Colonic mucosa (tissue), 4 donors: ENCODE results near the gene PDK3. TPM values are rescaled to one million over a fixed set of nuclear protein-coding genes. Genes with fewer than 3 reads are reported as not detected.
A peak's percentile ranks its signal among the peaks of the same experiment; 100 is the strongest.

ENCODE experiments used
- DNase-seq: peaks from one replicate; pipeline ENCODE4 v3.0.0-alpha.2; 2020
- H3K27ac ChIP-seq: fragments of 200-600 bp; one replicate; pipeline ENCODE4 v1.8.0; 2021
- H3K27me3 ChIP-seq: fragments of 200-600 bp; one replicate; pipeline ENCODE4 v1.8.0; 2021
- H3K36me3 ChIP-seq: fragments of 200-600 bp; one replicate; pipeline ENCODE4 v1.8.0; 2021
- H3K4me1 ChIP-seq: fragments of 200-600 bp; one replicate; pipeline ENCODE4 v1.8.0; 2021; ENCODE audit warnings: mild to moderate bottlenecking
- H3K4me3 ChIP-seq: fragments of 200-600 bp; one replicate; pipeline ENCODE4 v1.8.0; 2021
- H3K9ac ChIP-seq, 2 donors: one replicate each; pipeline ENCODE4 v1.7.0; 2013; ENCODE audit warnings: control low read depth in 2 of 2, low read depth in 2 of 2, low read length in 2 of 2
- H3K9me3 ChIP-seq: fragments of 200-600 bp; one replicate; pipeline ENCODE4 v1.8.0; 2021
- CTCF ChIP-seq: fragments of 200-600 bp; IDR thresholded peaks from one replicate; pipeline ENCODE4 v1.8.0; 2022; ENCODE audit warnings: antibody characterized with exemption, mild to moderate bottlenecking
- intact Hi-C: fragments of 100-400 bp; cut with DNase I; formaldehyde crosslinking; loops from one replicate; pipeline ENCODE4 v1.14.1; 2022
- total RNA-seq, 2 donors: library from RNA; stranded (reverse); fragmentation: NEBNext Ultra II Directional in 1 of 2; extraction: Animal tissue kit (Norgen Biotek cat#: 25700) in 1 of 2; gene quantifications; one replicate each; pipeline ENCODE4 v1.2.1, GENCODE V29; 2021
- donor health status: healthy.
- donor health status: DM: no; HTN: no; CAD: no.
- donor health status: DM: no; HTN: no; CAD: no.

Gene PDK3
- total RNA-seq, 2 donors from 2014 or later, result 18.5 to 37.7 TPM

GRCh38 chrX:24466025-24466424 lies 939 bp downstream of the PDK3 start:
- H3K36me3 ChIP-seq, result no peaks in the 10 kb centered on the region
- no peak for DNase-seq
- no peak for TF ChIP-seq CTCF
- no peaks in the 10 kb centered on the region for H3K9me3 ChIP-seq
- H3K4me3 ChIP-seq, result peak overlapping the region; percentile 71
- no peak overlapping the region for H3K27ac ChIP-seq
- no peaks in the 10 kb centered on the region for H3K4me1 ChIP-seq
- peak overlapping the region in 1 of 2 donors; percentile 16 for H3K9ac ChIP-seq
- intact Hi-C loops, result no loop called here
- no peaks in the 10 kb centered on the region for H3K27me3 ChIP-seq

GRCh38 chrX:24468245-24468644 lies 3.2 kb downstream of the PDK3 start:
- Histone ChIP-seq H3K36me3 (no peaks in the 10 kb centered on the region), H3K9ac (no peak overlapping the region), H3K4me3 (no peak overlapping the region), H3K4me1 (no peaks in the 10 kb centered on the region), H3K9me3 (no peaks in the 10 kb centered on the region), H3K27me3 (no peaks in the 10 kb centered on the region), H3K27ac (no peak overlapping the region)
- DNase-seq, result no peak
- TF ChIP-seq CTCF, result no peak
- intact Hi-C loops, result no loop called here

GRCh38 chrX:24471808-24472207 lies 6.7 kb downstream of the PDK3 start:
- Histone ChIP-seq H3K27ac (no peak overlapping the region), H3K27me3 (no peaks in the 10 kb centered on the region), H3K4me3 (no peak overlapping the region), H3K4me1 (no peaks in the 10 kb centered on the region), H3K36me3 (no peaks in the 10 kb centered on the region), H3K9me3 (no peaks in the 10 kb centered on the region), H3K9ac (no peak overlapping the region)
- DNase-seq, result no peak
- intact Hi-C loops, result no loop called here
- no peak for TF ChIP-seq CTCF

GRCh38 chrX:24475480-24475879 lies 10.4 kb downstream of the PDK3 start:
- Histone ChIP-seq H3K27me3 (no peaks in the 10 kb centered on the region), H3K4me3 (no peak overlapping the region), H3K9me3 (no peaks in the 10 kb centered on the region), H3K36me3 (no peaks in the 10 kb centered on the region), H3K9ac (no peak overlapping the region), H3K27ac (no peak overlapping the region), H3K4me1 (no peaks in the 10 kb centered on the region)
- intact Hi-C loops, result no loop called here
- no peak for DNase-seq
- no peak for TF ChIP-seq CTCF

GRCh38 chrX:24478509-24478908 lies 13.4 kb downstream of the PDK3 start:
- DNase-seq, result no peak
- intact Hi-C loops, result no loop called here
- Histone ChIP-seq H3K4me3 (no peak overlapping the region), H3K4me1 (no peaks in the 10 kb centered on the region), H3K9me3 (no peaks in the 10 kb centered on the region), H3K36me3 (no peaks in the 10 kb centered on the region), H3K9ac (no peak overlapping the region), H3K27ac (peak overlapping the region; percentile 81), H3K27me3 (no peaks in the 10 kb centered on the region)
- no peak for TF ChIP-seq CTCF

- Histone ChIP-seq H3K9me3 (no peaks in the 10 kb centered on the region), H3K36me3 (no peaks in the 10 kb centered on the region), H3K9ac (no peak overlapping the region), H3K4me3 (no peak overlapping the region), H3K4me1 (no peaks in the 10 kb centered on the region), H3K27me3 (no peaks in the 10 kb centered on the region), H3K27ac (peak overlapping the region; percentile 81)
- TF ChIP-seq CTCF, result no peak
- peak; percentile 67 for DNase-seq
- intact Hi-C loops, result no loop called here
Measured at GRCh38 chrX:24479924-24480323, 14.8 kb downstream of the PDK3 start.
